GM23248 (cell line): ENCODE measurements around the gene GTF2H3. TPM values are rescaled to one million over a fixed set of nuclear protein-coding genes. Genes with fewer than 3 reads are reported as not detected.

ENCODE experiments used
- DNase-seq: peaks from one replicate; pipeline ENCODE4 v3.0.0-alpha.2; 2015
- H2AFZ ChIP-seq: fragments of 200-600 bp; sonication (generic); 2 replicates; pipeline ENCODE4 v1.6.1; 2016; ENCODE audit warnings: antibody characterized with exemption
- H3F3A ChIP-seq: fragments of 200-600 bp; sonication (generic); 2 replicates; pipeline ENCODE4 v1.6.1; 2016; ENCODE audit warnings: mild to moderate bottlenecking, antibody characterized with exemption, mixed run types; ENCODE audit not compliant: insufficient read depth
- H3K27ac ChIP-seq: fragments of 200-600 bp; sonication (generic); 2 replicates; pipeline ENCODE4 v1.5.1; 2016; ENCODE audit warnings: mild to moderate bottlenecking
- H3K27me3 ChIP-seq: fragments of 200-600 bp; sonication (generic); replicated peaks from 2 replicates; pipeline ENCODE4 v1.6.1; 2016; ENCODE audit warnings: mild to moderate bottlenecking; ENCODE audit not compliant: insufficient read depth
- H3K36me3 ChIP-seq: fragments of 200-600 bp; sonication (generic); 2 replicates; pipeline ENCODE4 v1.6.1; 2016; ENCODE audit warnings: low read depth, mild to moderate bottlenecking
- H3K4me1 ChIP-seq: fragments of 200-600 bp; sonication (generic); 2 replicates; pipeline ENCODE4 v1.6.1; 2016; ENCODE audit warnings: mild to moderate bottlenecking; ENCODE audit not compliant: insufficient read depth
- H3K4me2 ChIP-seq: fragments of 200-600 bp; sonication (generic); one replicate; pipeline ENCODE4 v1.6.1; 2016; ENCODE audit warnings: mild to moderate bottlenecking; ENCODE audit not compliant: unreplicated experiment
- H3K4me3 ChIP-seq: fragments of 200-600 bp; sonication (generic); 2 replicates; pipeline ENCODE4 v1.5.1; 2016; ENCODE audit warnings: mild to moderate bottlenecking
- H3K79me2 ChIP-seq: fragments of 200-600 bp; sonication (generic); 2 replicates; pipeline ENCODE4 v1.6.1; 2016; ENCODE audit warnings: mild to moderate bottlenecking; ENCODE audit not compliant: insufficient read depth
- H3K9ac ChIP-seq: fragments of 200-600 bp; sonication (generic); 2 replicates; pipeline ENCODE4 v1.6.1; 2016; ENCODE audit warnings: mild to moderate bottlenecking
- H3K9me2 ChIP-seq: fragments of 200-600 bp; sonication (generic); 2 replicates; pipeline ENCODE4 v1.6.1; 2016; ENCODE audit warnings: mixed run types, mild to moderate bottlenecking, moderate library complexity; ENCODE audit not compliant: insufficient read depth
- H3K9me3 ChIP-seq: fragments of 200-600 bp; sonication (generic); one replicate; pipeline ENCODE4 v1.6.1; 2017; ENCODE audit warnings: low read depth
- H4K20me1 ChIP-seq: fragments of 200-600 bp; sonication (generic); 2 replicates; pipeline ENCODE4 v1.6.0; 2016; ENCODE audit not compliant: insufficient read depth
- EZH2 ChIP-seq: fragments of 200-600 bp; sonication (generic); IDR thresholded peaks from 2 replicates; pipeline ENCODE4 v1.6.1; 2018; ENCODE audit warnings: antibody characterized with exemption, mild to moderate bottlenecking; ENCODE audit not compliant: insufficient read depth, poor library complexity, severe bottlenecking
- EZH2phosphoT487 ChIP-seq: fragments of 200-600 bp; sonication (generic); IDR thresholded peaks from 2 replicates; pipeline ENCODE4 v1.6.1; 2018; ENCODE audit warnings: antibody characterized with exemption, moderate library complexity, mild to moderate bottlenecking, low read depth; ENCODE audit not compliant: insufficient read depth
- WGBS, 2 experiments: methylation state at CpG; one replicate each; pipeline ENCODE4 v1.1.6; 2015 to 2017; ENCODE audit warnings: low lambda C conversion rate in 2 of 2, low coverage in 1 of 2; ENCODE audit errors: missing lambda C conversion rate in 2 of 2; 5-methylcytosine and 5-hydroxymethylcytosine counted together
- in situ Hi-C: fragments of 300-500 bp; cut with MboI; formaldehyde crosslinking; loops from 2 replicates; pipeline ENCODE4 v1.15.0; 2020
- polyA plus RNA-seq: library from polyadenylated mRNA; unstranded; fragments of >200 nt; fragmentation: Nextera tagmentation; extraction: Ambion mirVana; gene quantifications from 2 replicates; pipeline ENCODE4 v1.2.1, GENCODE V29; 2016
- small RNA-seq: library from RNA; depleted of rRNA; stranded (forward); fragments of <200 nt; gene quantifications from one replicate; pipeline ENCODE3, GENCODE V24; 2014; ENCODE audit warnings: low read depth, low replicate concordance
- total RNA-seq: library from RNA; depleted of rRNA; stranded (reverse); fragments of >200 nt; shearing (Covaris generic); gene quantifications from 2 replicates; pipeline ENCODE4 v1.2.3, GENCODE V29; 2014; rRNA removed

The GTF2H3 gene
- total and polyA plus RNA-seq, 2 experiments from 2014 or later: 24.2 to 38.7 TPM

DNA sequence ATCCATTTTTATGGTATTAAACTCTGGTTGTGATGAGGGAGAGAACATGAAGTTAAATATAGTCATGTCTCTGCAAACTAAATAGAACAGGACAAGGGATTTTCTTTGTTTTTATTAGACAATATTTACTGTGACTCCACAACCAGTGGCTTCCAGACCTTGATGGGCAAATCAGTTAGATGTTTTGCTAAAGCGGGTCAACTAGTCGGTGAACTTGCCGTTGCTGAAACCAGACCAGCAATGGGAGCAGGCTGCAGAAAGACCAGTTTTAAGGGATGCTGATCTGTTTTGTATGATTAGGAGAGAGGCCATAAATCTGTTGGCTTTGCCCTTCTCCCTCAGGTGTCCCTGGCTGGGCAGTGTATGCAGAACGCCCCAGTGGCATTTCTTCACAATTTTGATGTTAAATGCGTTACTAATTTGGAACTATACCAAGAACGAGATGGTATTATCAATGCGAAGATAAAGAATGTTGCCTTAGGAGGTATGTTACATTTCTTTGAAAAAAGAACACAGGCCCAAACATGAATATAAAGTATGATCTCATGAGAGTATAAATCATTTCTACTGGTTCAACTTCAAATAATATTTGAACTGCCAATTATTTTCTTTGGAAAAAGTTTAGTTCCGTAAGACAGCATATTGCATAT is 56.7 kb downstream of the GTF2H3 start:
- WGBS, 2 experiments: 95 to 98% methylated on average over 8 of the region's 8 CpGs
- Histone ChIP-seq H3K36me3 (no peaks in the 10 kb centered on the region), H3K4me3 (no peak overlapping the region), H3K9me3 (no peaks in the 10 kb centered on the region), H3K9me2 (no peaks in the 10 kb centered on the region), H3K79me2 (no peaks in the 10 kb centered on the region), H3K4me1 (no peaks in the 10 kb centered on the region), H3K27me3 (no peaks in the 10 kb centered on the region), H3K27ac (no peak overlapping the region), H4K20me1 (no peaks in the 10 kb centered on the region), H3K9ac (no peak overlapping the region), H3F3A (no peaks in the 10 kb centered on the region), H3K4me2 (no peak overlapping the region), H2AFZ (no peak overlapping the region)
- in situ Hi-C loops: no loop called here
- DNase-seq: no peak
- TF ChIP-seq EZH2: no peak
- TF ChIP-seq EZH2phosphoT487: no peak

DNA sequence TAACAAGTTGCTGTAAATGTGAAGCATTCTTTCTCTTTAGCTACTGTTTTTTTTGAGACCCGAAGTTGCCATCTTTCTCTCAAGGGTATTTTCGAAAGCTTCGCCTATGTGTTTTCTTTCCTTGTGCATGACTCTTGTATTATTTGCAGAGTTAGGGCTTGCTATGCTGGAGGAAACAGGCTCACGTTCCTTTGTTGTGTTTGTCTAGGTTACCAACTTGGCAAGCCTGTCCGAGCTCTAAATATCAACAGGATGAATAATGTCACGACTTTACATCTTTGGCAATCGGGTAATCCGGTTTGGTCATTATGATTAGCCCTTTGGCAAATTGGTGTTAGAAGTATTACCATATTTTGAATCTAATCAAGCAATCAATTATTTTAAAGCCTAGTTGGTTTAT is 62.6 kb downstream of the GTF2H3 start:
- 84 to 87% methylated on average over 8 of the region's 8 CpGs for WGBS, 2 experiments
- in situ Hi-C loops: no loop called here
- H3K36me3 ChIP-seq: peaks cover 3% of the 10 kb centered on the region; the same call in 1 of the 2 replicates
- no peaks in the 10 kb centered on the region for H4K20me1 ChIP-seq
- no peaks in the 10 kb centered on the region for H3K79me2 ChIP-seq
- H3K9me2 ChIP-seq: no peaks in the 10 kb centered on the region
- no peaks in the 10 kb centered on the region for H3K27me3 ChIP-seq
- no peak for DNase-seq
- TF ChIP-seq EZH2 (no peak), EZH2phosphoT487 (no peak)
- H3K4me1 ChIP-seq: no peaks in the 10 kb centered on the region
- no peak overlapping the region for H3K9ac ChIP-seq
- H3F3A ChIP-seq: no peaks in the 10 kb centered on the region
- H3K27ac ChIP-seq: no peak overlapping the region
- H2AFZ ChIP-seq: no peak overlapping the region
- no peak overlapping the region for H3K4me2 ChIP-seq
- H3K4me3 ChIP-seq: no peak overlapping the region
- no peaks in the 10 kb centered on the region for H3K9me3 ChIP-seq

DNA sequence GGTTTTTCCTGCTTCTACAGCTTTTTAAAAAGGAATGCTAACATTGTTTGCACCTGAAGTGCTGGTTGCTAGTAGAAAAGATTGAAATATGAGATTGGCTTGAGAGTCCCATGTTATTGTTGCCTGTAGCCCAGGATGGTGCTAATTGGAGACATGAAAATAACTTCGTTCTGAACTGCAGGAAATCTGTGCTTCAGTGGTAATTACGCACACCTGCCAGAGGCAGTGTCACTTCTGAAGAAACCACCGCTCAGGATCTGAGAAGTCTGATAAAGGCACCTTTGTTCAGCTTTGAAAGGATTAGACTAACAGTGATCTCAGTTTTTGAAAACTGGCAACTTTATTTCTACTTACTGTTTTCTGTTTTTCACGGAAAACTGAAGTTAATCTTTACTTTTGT is 63.0 kb downstream of the GTF2H3 start:
- Histone ChIP-seq H3K9ac (no peak overlapping the region), H4K20me1 (no peaks in the 10 kb centered on the region), H3K4me2 (no peak overlapping the region), H3K27ac (no peak overlapping the region), H3K9me2 (no peaks in the 10 kb centered on the region), H3K27me3 (no peaks in the 10 kb centered on the region), H3F3A (no peaks in the 10 kb centered on the region), H3K4me1 (no peaks in the 10 kb centered on the region), H3K36me3 (peaks cover 3% of the 10 kb centered on the region; the same call in 1 of the 2 replicates), H3K9me3 (no peaks in the 10 kb centered on the region), H3K79me2 (no peaks in the 10 kb centered on the region), H3K4me3 (no peak overlapping the region), H2AFZ (no peak overlapping the region)
- no peak for DNase-seq
- WGBS, 2 experiments: 87 to 94% methylated on average over 4 of the region's 4 CpGs
- no peak for TF ChIP-seq EZH2
- TF ChIP-seq EZH2phosphoT487: no peak
- in situ Hi-C loops: no loop called here

DNA sequence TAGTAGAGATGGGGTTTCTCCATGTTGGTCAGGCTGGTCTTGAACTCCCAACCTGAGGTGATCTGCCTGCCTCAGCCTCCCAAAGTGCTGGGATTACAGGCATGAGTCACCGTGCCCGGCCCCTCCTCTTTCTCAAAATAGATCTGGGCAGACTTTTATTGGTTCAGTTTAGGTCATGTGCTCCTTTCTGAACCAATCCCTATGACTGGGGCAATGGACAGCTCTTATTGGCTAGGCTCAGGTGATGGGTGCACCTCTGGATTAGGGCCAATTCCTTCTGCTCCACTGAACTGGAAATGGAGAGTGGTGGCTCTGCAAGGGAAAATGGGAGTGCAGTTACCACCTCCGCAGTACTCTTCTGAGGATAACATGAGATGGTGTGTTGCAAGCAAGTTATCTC is 72.3 kb downstream of the GTF2H3 start:
- Histone ChIP-seq H3K9me2 (no peaks in the 10 kb centered on the region), H3K79me2 (no peaks in the 10 kb centered on the region), H3K9me3 (no peaks in the 10 kb centered on the region), H3K4me3 (no peak overlapping the region), H3K27me3 (no peaks in the 10 kb centered on the region), H2AFZ (no peak overlapping the region), H3K9ac (no peak overlapping the region), H3K4me1 (no peaks in the 10 kb centered on the region), H3K27ac (no peak overlapping the region), H3K36me3 (peaks cover 5% of the 10 kb centered on the region; the same call in 1 of the 2 replicates), H3F3A (peaks cover 3% of the 10 kb centered on the region; the same call in 1 of the 2 replicates), H3K4me2 (no peak overlapping the region), H4K20me1 (no peaks in the 10 kb centered on the region)
- no peak for TF ChIP-seq EZH2phosphoT487
- TF ChIP-seq EZH2: no peak
- 99 to 100% methylated on average over 3 of the region's 3 CpGs for WGBS, 2 experiments
- in situ Hi-C loops: no loop called here
- no peak for DNase-seq

DNA sequence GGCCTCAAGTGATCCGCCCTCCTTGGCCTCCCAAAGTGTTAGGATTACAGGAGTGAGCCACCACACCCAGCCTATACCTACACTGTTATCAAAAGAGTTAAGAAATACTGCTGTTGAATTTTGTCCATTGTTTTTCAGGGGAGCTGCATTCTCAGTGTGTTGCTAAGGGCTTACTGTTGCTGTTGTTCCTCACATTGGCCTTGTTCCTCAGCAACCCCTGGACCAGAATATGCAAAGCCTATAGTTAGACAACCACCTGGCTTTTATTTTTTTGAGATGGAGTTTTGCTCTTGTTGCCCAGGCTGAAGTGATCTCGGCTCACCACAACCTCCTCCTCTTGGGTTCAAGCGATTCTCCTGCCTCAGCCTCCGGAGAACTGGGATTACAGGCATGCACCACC is 73.8 kb downstream of the GTF2H3 start:
- TF ChIP-seq EZH2phosphoT487: no peak
- no peak for TF ChIP-seq EZH2
- 91 to 95% methylated on average over 4 of the region's 4 CpGs for WGBS, 2 experiments
- H3K36me3 ChIP-seq: peaks cover 5% of the 10 kb centered on the region; the same call in 1 of the 2 replicates
- H3K27me3 ChIP-seq: no peaks in the 10 kb centered on the region
- in situ Hi-C loops: no loop called here
- H3K4me1 ChIP-seq: no peaks in the 10 kb centered on the region
- no peak overlapping the region for H3K27ac ChIP-seq
- H3K9me2 ChIP-seq: no peaks in the 10 kb centered on the region
- H3K9me3 ChIP-seq: no peaks in the 10 kb centered on the region
- H3K4me3 ChIP-seq: no peak overlapping the region
- peaks cover 7% of the 10 kb centered on the region; the same call in 1 of the 2 replicates for H3F3A ChIP-seq
- no peaks in the 10 kb centered on the region for H4K20me1 ChIP-seq
- H3K79me2 ChIP-seq: peaks cover 1% of the 10 kb centered on the region
- no peak overlapping the region for H3K9ac ChIP-seq
- H2AFZ ChIP-seq: no peak overlapping the region
- no peak for DNase-seq
- no peak overlapping the region for H3K4me2 ChIP-seq

Small RNA genes within 50 kb of the gene (small RNA-seq; reads per million reads assigned to genes)
- not detected for gene SNORA9B

Other genes starting within 250 kb of the GTF2H3 start
- gene KMT5A, start 249.7 kb upstream of the GTF2H3 start, total RNA-seq: 53.6 and 78.6 TPM in 2 replicates
- 20.6 and 21.3 TPM in 2 replicates for gene KMT5A, start 249.7 kb upstream of the GTF2H3 start, polyA plus RNA-seq
- gene RILPL2, start 197.1 kb upstream of the GTF2H3 start, total RNA-seq: 2.5 and 2.8 TPM in 2 replicates
- 4.1 and 4.4 TPM in 2 replicates for gene RILPL2, start 197.1 kb upstream of the GTF2H3 start, polyA plus RNA-seq
- 9.8 and 19.0 TPM in 2 replicates for gene SNRNP35, start 175.7 kb upstream of the GTF2H3 start, total RNA-seq
- gene SNRNP35, start 175.7 kb upstream of the GTF2H3 start, polyA plus RNA-seq: 17.6 and 20.0 TPM in 2 replicates
- 16.6 and 29.8 TPM in 2 replicates for gene RILPL1, start 100.1 kb upstream of the GTF2H3 start, total RNA-seq
- 2.9 and 3.6 TPM in 2 replicates for gene RILPL1, start 100.1 kb upstream of the GTF2H3 start, polyA plus RNA-seq
- gene TMED2, start 49.3 kb upstream of the GTF2H3 start, total RNA-seq: 440 and 494 TPM in 2 replicates
- 560 and 574 TPM in 2 replicates for gene TMED2, start 49.3 kb upstream of the GTF2H3 start, polyA plus RNA-seq
- 10.5 and 20.4 TPM in 2 replicates for gene DDX55, start 31.7 kb upstream of the GTF2H3 start, total RNA-seq
- gene DDX55, start 31.7 kb upstream of the GTF2H3 start, polyA plus RNA-seq: 13.6 and 16.5 TPM in 2 replicates
- gene EIF2B1, start 143 bp upstream of the GTF2H3 start, total RNA-seq: 88.0 and 108 TPM in 2 replicates
- gene EIF2B1, start 143 bp upstream of the GTF2H3 start, polyA plus RNA-seq: 63.3 and 63.5 TPM in 2 replicates
- gene TCTN2, start 37.3 kb downstream of the GTF2H3 start, total RNA-seq: 9.3 and 13.3 TPM in 2 replicates
- 4.4 and 5.0 TPM in 2 replicates for gene TCTN2, start 37.3 kb downstream of the GTF2H3 start, polyA plus RNA-seq
- gene ATP6V0A2, start 78.5 kb downstream of the GTF2H3 start, total RNA-seq: 22.3 and 30.2 TPM in 2 replicates
- 12.9 and 13.3 TPM in 2 replicates for gene ATP6V0A2, start 78.5 kb downstream of the GTF2H3 start, polyA plus RNA-seq
- gene DNAH10, start 128.5 kb downstream of the GTF2H3 start, total RNA-seq: 0.11 and 0.13 TPM in 2 replicates
- 0.32 and 0.44 TPM in 2 replicates for gene DNAH10, start 128.5 kb downstream of the GTF2H3 start, polyA plus RNA-seq